HEK293T (cell line): ENCODE results near the gene RAB11FIP4.

ENCODE experiments used
- HDGF ChIP-seq: fragments of 450-650 bp; IDR thresholded peaks from 2 replicates; pipeline ENCODE4 v1.6.1; 2017; ENCODE audit warnings: antibody characterized with exemption, borderline replicate concordance
- TF ChIP-seq, protein P1 (sequence below): fragments of 450-650 bp; IDR thresholded peaks from 2 replicates; pipeline ENCODE4 v1.6.1; 2016

- no peak for TF ChIP-seq HDGF
- TF ChIP-seq, protein P1, sequence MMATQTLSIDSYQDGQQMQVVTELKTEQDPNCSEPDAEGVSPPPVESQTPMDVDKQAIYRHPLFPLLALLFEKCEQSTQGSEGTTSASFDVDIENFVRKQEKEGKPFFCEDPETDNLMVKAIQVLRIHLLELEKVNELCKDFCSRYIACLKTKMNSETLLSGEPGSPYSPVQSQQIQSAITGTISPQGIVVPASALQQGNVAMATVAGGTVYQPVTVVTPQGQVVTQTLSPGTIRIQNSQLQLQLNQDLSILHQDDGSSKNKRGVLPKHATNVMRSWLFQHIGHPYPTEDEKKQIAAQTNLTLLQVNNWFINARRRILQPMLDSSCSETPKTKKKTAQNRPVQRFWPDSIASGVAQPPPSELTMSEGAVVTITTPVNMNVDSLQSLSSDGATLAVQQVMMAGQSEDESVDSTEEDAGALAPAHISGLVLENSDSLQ, result no peak
These were observed 161.1 kb downstream of the RAB11FIP4 start for GRCh38 chr17:31552568-31552967.
